HUDEP-2 (cell line): ENCODE results near the gene LLGL2.
A peak's percentile ranks its signal among the peaks of the same experiment; 100 is the strongest.

Source experiments
- DNase-seq, 76 experiments: peaks; one replicate each; lab custom pipeline; 2025; ENCODE audit not compliant: unreplicated experiment in 76 of 76; lab: John Stamatoyannopoulos, UW

Gene LLGL2

DNA sequence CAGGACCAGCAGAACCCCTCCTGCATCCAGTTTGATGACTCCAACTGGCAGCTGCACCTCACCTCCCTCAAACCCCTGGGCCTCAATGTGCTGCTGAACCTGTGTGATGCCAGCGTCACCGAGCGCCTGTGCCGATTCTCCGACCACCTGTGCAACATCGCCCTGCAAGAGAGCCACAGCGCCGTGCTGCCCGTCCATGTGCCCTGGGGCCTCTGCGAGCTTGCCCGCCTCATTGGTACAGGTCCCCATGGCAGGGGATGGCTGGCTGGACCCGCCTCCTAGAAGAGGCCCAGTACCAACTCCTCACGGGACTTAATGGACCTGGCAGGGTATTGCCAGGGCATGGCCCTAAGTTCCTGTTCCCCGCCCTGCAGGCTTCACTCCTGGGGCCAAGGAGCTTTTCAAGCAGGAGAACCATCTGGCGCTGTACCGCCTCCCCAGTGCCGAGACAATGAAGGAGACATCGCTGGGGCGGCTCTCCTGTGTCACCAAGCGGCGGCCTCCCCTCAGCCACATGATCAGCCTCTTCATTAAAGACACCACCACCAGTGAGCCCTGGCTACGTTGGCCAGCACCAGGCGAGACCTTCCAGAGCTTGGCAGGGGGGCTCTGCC lies 32.8 kb upstream of the LLGL2 start:
- DNase-seq = no peak

DNA sequence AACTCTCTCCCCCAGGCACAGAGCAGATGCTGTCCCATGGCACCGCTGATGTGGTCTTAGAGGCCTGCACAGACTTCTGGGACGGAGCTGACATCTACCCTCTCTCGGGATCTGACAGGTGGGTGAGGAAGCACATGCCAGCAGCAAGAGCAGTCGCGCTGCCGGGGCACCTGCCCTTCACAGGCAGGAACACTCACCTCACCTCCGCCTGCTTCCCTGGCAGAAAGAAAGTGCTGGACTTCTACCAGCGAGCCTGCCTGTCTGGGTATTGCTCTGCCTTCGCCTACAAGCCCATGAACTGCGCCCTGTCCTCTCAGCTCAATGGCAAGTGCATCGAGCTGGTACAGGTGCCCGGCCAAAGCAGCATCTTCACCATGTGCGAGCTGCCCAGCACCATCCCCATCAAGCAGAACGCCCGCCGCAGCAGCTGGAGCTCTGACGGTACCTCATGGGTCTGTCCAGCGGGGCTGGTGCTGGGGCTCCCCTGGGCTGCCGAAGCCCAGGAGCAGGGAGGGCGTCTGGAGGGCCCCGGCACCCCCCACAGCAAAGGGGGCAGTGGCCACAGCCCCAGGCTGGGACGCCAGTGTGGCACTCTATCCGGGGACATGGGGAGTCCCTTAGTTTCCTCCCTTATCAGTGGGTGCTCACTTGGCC lies 31.9 kb upstream of the LLGL2 start:
- no peak for DNase-seq

DNA sequence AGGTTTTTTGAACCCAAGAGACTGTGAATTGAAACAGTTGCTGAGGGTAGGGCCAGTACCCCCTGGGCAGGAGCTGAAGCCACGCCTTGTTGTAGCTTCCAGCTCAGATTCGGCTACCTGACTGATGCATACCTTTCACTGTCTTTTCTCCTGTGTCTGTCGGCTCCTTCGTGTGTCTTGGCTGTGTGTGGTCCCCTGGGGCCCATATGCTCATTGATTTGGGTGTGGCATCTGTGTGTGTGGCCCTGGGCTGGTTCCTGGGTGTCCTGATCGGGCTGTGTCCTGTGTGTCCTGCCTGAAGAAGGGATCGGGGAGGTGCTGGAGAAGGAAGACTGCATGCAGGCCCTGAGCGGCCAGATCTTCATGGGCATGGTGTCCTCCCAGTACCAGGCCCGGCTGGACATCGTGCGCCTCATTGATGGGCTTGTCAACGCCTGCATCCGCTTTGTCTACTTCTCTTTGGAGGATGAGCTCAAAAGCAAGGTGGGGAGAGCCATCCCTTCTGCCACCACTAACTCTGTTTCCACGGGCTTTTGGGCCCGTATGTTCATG lies 31.1 kb upstream of the LLGL2 start:
- no peak for DNase-seq

DNA sequence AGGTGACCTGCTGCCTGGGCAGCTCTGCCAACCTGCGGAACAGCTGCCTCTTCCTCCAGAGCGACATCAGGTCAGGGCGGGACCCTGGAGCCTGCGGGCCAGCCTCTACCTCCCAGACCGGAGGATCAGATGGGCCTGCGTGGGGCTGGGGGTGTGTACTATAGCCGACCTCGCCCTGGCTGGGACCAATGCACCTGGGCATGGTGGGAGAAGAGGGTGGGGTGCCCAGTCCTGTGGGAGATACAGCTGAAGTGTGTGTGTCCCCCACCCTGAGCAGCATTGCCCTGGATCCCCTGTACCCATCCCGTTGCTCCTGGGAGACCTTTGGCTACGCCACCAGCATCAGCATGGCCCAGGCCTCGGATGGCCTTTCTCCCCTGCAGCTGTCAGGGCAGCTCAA lies 29.5 kb upstream of the LLGL2 start:
- DNase-seq = no peak

DNA sequence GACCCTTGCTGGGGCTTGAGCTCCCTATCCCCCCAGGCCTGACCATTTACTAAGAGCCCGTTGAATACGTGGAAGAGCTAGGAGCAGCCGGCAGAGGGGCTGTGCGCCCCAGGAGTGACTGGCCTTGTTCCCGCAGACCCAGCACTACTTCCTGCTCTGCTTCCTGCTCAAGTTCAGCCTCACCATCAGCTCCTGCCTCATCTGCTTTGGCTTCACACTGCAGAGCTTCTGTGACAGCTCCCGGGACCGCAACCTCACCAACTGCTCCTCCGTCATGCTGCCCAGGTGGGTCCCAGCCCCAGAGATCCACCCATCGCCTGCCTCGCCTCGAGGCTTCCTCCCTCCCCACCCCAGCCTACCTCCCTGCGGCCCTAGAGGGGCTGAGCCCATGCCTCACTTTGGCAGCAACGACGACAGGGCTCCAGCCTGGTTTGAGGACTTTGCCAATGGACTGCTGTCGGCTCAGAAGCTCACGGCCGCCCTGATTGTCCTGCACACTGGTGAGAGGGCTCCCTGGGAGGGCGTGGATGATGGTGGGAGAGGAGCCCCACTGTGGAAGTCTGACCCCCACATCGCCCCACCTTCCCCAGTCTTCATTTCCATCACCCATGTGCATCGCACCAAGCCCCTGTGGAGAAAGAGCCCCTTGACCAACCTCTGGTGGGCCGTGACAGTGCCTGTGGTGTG lies 27.3 kb upstream of the LLGL2 start:
- DNase-seq = no peak

DNA sequence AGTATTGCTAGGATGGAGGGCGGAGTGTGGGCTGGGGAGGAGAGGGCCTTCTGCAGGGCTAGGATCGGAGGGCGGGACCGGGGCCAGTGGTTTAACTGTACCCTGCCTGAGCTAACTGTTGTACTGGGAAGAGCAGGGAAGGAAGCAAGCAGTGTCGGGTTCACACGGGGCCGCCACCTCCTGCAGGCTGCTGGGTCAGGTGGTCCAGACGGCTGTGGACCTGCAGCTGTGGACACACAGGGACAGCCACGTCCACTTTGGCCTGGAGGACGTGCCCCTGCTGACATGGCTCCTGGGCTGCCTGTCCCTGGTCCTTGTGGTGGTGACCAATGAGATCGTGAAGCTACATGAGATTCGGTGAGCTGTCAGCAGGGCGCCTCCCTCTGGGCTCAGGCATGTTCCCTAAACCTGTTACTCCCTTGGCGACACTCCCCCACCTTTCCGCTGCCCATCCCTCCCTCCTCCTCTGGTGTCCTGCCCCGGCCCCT lies 26.7 kb upstream of the LLGL2 start:
- no peak for DNase-seq

DNA sequence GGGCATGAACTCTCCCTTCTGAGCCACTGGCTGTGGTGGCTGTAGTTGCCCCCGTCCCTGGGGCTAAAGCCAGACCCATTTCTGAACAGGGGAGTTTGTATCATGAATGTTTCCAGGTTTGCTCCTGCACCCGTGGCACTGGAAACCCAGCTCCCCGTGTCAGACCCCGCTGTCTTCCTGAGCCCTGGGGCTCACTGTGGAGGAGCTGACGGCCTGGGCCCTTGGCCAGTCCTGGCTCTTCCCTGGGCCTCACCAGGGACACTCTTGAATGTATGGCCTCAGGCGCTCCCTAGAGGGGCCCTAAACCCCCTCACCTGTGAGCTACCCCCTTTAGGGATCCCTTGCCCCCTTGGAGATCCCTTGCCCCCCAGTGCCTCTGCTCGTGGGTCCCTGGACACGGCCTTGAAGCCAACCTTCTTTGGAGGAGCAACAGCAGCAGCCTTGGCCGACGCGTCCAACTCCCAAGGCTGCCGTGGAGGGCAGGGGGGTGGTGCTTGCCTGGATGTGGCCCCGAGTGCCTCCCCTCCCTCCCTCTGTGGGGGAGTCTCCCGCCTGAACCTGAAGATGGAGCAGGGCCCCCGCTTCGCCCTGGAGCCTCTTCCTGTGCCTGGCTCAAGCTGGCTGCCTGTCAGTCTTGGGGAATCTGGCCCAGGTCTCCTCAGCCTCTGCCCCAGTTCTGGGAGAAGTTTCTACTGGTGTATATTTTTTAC lies 26.0 kb upstream of the LLGL2 start:
- DNase-seq = no peak

DNA sequence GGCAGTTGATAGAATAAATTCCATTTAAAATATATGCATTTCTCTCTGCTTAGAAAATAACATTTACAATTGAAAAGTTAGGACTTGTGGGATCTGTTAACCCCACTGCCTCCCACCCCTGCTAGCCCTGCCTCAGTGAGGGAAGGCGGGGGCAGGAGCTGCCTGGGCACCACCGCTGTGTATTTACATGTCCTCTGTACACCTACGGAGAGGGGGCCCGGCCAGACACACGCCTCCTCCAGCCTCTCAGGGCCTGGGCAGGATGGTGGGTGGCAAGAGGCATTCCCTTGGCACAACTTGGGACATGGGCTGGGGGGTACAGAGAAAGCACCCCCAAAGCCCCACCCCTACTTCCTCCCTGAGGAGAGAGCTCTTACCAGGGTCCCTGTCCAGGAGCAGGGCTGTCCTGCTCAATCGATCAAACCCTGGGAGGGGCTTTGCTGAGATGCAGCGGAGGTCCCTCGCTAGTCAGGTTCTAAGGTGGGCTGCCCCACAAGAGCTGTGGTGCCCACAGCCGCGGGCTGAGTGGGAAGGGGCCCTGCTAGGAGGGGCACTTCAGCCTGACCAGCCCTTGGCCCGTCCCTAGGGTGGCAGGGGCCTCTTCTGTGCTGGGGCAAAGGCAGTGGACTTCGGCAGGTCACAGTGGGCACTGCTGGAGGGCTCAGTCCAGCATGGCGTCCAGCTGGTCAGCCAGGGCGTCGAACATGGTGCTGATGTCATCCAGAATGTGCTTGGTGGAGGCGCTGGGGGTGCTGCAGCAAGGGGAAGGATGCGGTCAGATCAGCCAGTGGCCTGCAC lies 24.9 kb upstream of the LLGL2 start:
- no peak for DNase-seq

DNA sequence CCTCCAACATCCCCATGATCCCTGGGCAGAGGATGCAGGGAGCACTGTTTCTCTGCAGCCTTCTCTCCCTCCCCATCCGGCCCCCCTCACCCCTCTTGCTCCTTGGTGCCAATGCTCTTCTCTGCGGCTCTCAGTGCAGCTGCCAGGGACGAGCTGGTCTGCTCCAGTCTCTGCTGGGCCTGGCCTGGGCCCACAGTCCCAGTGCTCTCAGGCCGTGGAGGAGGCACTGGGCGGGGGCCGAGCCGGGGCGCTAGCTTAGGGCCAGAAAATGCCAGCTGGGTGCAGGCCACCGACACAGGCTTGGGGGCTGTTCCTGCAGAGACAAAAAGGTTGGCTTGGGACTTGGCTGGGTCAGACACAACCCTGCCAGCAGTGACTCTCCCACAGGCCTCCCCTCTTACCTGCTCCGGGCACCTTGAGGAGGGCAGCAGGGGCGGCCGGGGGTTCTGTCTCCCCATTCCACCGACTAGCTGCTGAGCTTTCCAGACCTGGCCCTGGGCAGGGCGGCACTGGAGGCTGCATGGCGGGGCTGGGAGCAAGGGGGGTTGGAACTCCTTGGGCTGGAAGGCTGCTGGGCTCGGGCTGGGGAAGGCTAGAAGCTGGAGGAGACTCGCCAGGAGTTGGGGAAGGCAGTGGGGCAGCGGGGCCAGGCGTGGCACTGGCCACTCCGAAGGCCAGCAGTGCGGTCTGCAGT lies 24.0 kb upstream of the LLGL2 start:
- DNase-seq = no peak

DNA sequence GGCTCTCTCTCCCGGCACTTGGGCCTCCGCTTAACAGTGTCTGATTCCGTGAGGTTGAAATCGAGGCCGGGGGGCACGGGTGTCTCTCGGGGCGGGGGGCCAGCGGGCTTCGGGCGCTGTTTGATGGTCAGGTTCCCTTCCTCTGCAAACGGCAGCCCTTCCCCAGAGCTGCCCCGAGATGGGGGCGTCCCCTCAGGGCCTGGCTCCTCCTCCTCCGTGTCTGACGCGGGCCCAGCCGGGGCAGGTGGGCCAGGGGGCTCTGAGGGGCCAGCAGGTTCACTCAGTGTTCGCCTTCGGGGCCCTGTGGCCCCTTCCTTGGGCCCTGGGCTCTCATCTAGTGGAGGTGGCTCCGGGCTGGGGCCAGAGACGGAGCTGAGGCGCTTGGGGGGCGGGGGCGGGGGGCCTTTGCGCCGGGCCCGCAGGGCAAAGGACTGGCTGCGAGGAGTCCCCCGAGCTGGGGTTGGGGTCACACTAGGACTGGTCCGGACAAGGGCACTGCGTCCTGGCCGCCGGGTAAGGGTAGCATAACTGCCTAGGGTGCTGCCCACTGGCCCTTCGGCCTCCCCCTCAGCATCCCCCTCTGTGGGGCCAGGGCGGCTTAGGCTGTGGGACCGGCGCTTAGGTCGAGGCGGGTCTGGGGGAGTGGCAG lies 23.3 kb upstream of the LLGL2 start:
- no peak for DNase-seq

DNA sequence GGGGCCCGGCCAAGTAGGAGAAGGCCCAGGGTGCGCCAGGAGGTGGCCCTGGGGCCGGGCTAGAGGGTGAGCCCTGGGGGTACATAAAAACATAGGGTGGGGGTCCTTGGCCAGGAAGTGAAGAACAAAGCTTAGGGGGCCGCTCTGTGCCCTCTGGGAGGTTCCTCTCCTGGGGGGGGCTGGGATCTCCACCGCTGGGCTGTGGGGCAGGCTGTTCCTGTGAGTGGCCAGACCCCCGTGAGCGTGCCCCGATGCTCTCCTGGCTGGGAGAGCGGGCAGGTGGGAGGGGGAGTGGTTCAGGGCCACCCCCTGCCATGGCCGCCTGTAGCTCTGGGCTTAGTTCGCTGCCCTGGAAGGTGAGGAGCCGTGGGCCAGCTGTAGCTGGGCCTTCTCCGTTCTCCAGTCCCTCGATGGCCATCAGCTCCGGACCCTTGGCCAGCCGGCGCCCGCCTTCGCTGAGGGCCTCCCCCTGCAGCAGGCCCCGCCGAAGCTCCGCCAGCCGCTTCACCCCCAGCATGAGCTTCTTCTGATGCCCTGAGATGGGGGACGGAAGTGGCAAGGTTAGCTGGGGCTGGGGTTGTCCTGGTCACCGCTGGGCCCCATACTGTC lies 22.7 kb upstream of the LLGL2 start:
- no peak for DNase-seq

DNA sequence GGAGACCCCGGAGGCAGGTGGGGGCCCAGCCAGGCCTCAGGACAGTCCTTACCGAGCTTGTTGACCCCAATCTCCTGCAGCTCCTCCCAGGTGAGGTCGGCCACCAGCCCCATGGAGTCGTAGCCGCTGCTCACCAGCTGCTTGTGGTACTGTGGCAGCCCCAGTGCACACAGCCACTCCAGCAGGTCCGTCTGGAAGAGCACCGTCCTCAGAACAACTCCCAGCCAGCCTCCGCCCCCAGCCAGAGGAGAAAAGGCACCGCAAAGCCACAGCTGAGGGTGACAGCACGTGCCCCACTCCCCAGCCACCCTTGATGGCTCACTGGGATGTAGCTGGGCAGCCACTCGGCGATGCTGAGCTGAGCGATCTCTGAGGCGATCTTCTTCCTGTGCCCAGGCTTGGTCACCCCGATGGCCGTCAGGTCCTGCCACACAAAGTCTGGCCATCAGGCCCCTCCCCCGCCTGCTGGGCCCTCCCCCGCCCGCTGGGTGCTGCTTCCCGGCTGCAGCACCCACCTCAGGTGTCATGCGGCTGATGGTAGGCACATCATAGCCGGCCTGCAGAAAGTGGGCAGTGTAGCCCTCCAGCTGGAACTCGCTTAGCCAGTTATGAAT lies 22.1 kb upstream of the LLGL2 start:
- no peak for DNase-seq

DNA sequence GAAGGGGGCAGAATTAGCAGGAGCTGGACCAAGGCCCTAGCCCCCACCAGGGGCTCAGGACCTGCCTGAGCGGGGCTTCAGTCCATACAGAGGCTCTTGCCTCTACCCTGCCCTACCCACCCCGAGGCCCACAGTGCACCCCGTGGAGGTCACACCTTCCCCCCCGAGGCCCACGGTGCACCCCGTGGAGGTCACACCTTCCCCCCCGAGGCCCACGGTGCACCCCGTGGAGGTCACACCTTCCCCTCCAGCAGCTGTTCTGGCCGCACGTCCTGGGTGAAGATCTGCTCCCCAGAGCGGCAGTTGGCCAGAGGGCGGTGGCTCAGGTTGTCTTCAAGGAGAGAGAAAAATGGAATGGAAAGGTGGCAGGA lies 21.5 kb upstream of the LLGL2 start:
- no peak for DNase-seq

DNA sequence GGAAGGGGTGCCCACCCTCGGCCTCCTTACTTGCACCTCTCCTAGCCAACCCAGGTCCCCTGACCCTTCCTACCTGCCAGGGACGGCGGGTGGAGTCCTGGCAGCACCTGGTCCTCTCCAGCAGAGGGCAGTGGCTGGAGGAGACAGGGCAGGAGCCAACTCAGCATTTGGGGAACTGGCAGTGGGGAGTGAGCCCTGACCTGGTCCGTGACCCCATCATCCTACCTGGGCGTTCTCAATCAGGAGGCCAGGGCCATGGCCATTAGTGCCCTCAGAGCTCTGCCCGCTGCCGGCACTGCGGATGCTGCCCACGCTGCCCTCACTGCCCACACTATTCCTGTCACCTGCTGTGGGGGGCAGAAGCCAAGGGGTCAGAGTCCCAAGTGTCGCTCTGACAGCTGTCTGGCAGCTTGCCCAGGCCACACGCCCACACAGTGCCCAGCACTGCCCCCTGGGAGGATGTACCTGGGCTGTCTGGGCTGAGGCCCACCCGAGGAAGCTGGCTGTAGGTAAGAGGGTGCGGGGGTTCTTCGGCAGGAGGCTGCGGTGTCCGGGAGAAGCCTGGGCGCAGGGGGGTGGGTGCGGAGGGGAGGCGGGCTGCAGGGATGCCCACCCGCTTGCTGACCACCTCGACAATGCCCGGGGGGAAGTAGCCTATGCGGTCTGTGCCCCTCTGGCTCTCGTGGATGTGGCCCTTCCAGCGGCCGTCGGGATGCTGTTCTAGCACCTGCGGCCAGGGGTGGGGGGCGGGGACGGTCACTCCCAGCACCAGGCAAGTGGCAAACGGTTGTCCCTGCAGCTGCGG lies 20.9 kb upstream of the LLGL2 start:
- DNase-seq = peak in 37 of 76 experiments; percentile 7 to 57 (median 28)

DNA sequence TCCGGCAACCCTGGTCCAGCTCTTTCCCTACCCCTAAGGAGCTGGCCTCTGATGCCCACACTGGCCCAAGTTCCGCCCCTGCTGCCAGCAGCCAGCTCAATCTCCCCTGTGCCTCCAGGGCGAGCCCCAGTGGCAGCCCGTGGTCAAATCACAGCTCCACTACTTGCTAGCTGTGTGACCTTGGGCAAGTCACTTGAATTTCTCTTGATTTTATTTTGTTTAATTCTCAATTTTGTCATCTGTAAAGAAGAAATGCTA lies 20.4 kb upstream of the LLGL2 start:
- DNase-seq = peak in 1 of 76 experiments; percentile 6

DNA sequence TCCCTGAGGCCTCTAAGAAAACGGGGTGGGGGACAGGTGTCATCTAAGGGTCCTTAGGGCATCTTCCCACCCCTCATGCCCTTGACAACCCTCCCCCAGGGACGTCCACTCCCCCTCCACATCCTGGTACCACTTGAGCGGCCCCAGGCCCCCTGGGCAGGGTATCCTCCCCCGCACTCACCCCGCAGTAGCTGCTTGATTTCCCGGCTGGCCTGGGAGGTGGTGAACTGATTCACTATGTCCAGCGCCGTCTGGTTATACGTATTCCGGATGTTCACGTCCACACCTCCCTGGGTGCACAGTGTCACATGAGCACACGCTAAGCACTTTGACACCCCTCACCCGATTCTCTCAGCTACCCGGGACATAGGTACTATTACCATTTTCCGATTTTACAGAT lies 19.9 kb upstream of the LLGL2 start:
- DNase-seq = no peak

DNA sequence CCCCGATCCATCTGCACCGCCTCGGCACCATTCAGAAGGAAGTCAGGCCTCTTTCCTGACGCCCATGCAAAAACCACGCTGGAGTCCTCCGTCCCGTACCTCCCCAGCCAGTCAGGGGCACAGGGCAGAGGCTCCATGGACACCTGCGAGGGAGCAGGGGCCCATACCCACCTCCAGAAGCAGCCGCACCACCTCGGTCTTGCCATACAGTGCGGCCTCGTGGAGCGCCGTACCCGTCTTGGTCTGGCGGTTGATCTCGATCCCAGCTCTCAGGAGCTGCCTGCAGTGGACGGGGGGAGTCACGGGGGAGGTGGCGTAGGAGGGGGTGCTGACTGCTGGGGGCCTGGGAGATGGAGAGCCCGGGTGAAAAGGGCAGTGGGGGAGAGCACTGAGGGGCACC lies 19.4 kb upstream of the LLGL2 start:
- no peak for DNase-seq

DNA sequence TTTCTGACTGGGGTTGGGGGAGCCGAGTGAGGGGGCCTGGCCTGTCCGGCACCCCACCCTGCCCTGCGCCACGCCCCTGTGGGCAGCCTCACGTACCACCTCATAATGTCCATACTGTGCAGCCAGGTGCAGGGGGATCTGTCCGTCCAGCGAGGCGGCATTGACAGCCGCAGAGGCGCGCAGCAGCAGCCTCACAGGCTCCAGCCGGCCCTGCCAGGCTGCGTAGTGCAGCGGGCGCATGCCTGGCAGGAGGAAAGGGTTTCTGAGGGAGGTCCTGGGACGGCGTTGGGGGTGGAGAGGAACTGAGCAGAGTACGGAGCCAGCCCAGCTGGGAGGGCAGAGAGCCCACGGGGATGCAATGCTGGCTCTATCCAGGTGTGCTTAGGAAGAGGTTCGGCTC lies 18.6 kb upstream of the LLGL2 start:
- DNase-seq = no peak
